GM12878 (cell line): Measurements from ENCODE around the gene ATL2. TPM values are rescaled to one million over a fixed set of nuclear protein-coding genes. Genes with fewer than 3 reads are reported as not detected.
A peak's percentile ranks its signal among the peaks of the same experiment; 100 is the strongest.

Source experiments
- ATAC-seq: fragments of 200-7000 bp; cut with Tn5 transposase; 3 replicates; pipeline ENCODE4 v1.9.1; 2020; ENCODE audit warnings: mild to moderate bottlenecking, moderate library complexity
- BruUV-seq: library from RNA; stranded (reverse); fragments of 400-500 nt; replicated peaks from 2 replicates; lab custom pipeline; 2021; lab: Mats Ljungman, UMichigan
- CTCF ChIA-PET: fragments of 300-600 bp; sonication (Branson Sonifier 250); formaldehyde crosslinking; extraction: SDS; loops from one replicate; lab custom pipeline; 2021; ENCODE audit warnings: inconsistent platforms; lab: Yijun Ruan, JAX
- POLR2A ChIA-PET: fragments of 350-600 bp; formaldehyde crosslinking; extraction: SDS; loops from one replicate; lab custom pipeline; 2021; ENCODE audit warnings: inconsistent platforms; lab: Charles Lee
- RAD21 ChIA-PET: fragments of 300-600 bp; sonication (Branson Sonifier 250); formaldehyde crosslinking; loops from one replicate; lab custom pipeline; 2023; ENCODE audit warnings: antibody characterized with exemption; ENCODE audit not compliant: unreplicated experiment; lab: Charles Lee
- SMC1A ChIA-PET: fragments of 300-600 bp; sonication (Branson Sonifier 250); formaldehyde crosslinking; loops from one replicate; lab custom pipeline; 2023; ENCODE audit not compliant: unreplicated experiment, uncharacterized antibody; lab: Charles Lee
- DNase-seq: peaks from one replicate; pipeline ENCODE4 v3.0.0-alpha.2; 2011; ENCODE audit warnings: low read depth, low spot score
- FAIRE-seq: peaks from 3 replicates; lab custom pipeline; 2011; peaks lifted over from hg19 to GRCh38; lab: Jason Lieb, UNC
- H2AFZ ChIP-seq: 2 replicates; pipeline ENCODE4 v1.6.0; 2011; ENCODE audit warnings: low read depth, low read length, control low read depth; ENCODE audit not compliant: control insufficient read depth
- H3K27ac ChIP-seq: 2 replicates; pipeline ENCODE4 v1.5.1; 2011; ENCODE audit warnings: control low read depth; ENCODE audit not compliant: control insufficient read depth, insufficient read depth
- H3K27me3 ChIP-seq, 2 experiments: replicated peaks in 1 of 2; 2 replicates each; pipeline versions ENCODE4 v1.6.0 to v1.6.1; 2011; ENCODE audit warnings: low read length in 1 of 2; ENCODE audit not compliant: control insufficient read depth in 2 of 2, insufficient read depth in 2 of 2
- H3K36me3 ChIP-seq, 2 experiments: 2 replicates each; pipeline ENCODE4 v1.5.1; 2011; ENCODE audit warnings: low read length in 1 of 2; ENCODE audit not compliant: control insufficient read depth in 2 of 2, insufficient read depth in 2 of 2
- H3K4me1 ChIP-seq: 2 replicates; pipeline ENCODE4 v1.6.1; 2011; ENCODE audit warnings: mild to moderate bottlenecking, low read length, moderate library complexity, mixed read lengths; ENCODE audit not compliant: control insufficient read depth, insufficient read depth
- H3K4me2 ChIP-seq: 2 replicates; pipeline ENCODE4 v1.6.0; 2011; ENCODE audit warnings: control low read depth; ENCODE audit not compliant: control insufficient read depth, insufficient read depth
- H3K4me3 ChIP-seq: fragments of 200-600 bp; sonication (generic); 2 replicates; pipeline ENCODE4 v1.5.1; 2016
- H3K79me2 ChIP-seq: 2 replicates; pipeline ENCODE4 v1.6.0; 2011; ENCODE audit warnings: low read length; ENCODE audit not compliant: control insufficient read depth, insufficient read depth
- H3K9ac ChIP-seq: 2 replicates; pipeline ENCODE4 v1.8.0; 2011; ENCODE audit warnings: low read length, control low read depth, mixed read lengths; ENCODE audit not compliant: control insufficient read depth, insufficient read depth
- H3K9me3 ChIP-seq: replicated peaks from 3 replicates; pipeline ENCODE4 v1.5.1; 2011; ENCODE audit warnings: mild to moderate bottlenecking, low read length; ENCODE audit not compliant: control insufficient read depth, insufficient read depth
- H4K20me1 ChIP-seq: 2 replicates; pipeline ENCODE4 v1.6.0; 2011; ENCODE audit not compliant: control insufficient read depth, insufficient read depth
- ATF2 ChIP-seq: IDR thresholded peaks from 2 replicates; pipeline ENCODE4 v1.6.1; 2012; ENCODE audit warnings: low read length, inconsistent platforms
- CHD2 ChIP-seq: IDR thresholded peaks from 2 replicates; pipeline ENCODE4 v1.6.1; 2011; ENCODE audit warnings: low read depth, low read length, improper control_type of control experiment, borderline replicate concordance
- EGR1 ChIP-seq, 2 experiments: IDR thresholded peaks; 1 replicate in 1 of 2; 2 replicates in 1 of 2; pipeline ENCODE4 v1.6.1; 2011 to 2012; ENCODE audit warnings: low read depth in 2 of 2, low read length in 2 of 2, borderline replicate concordance in 1 of 2, mild to moderate bottlenecking in 1 of 2, moderate library complexity in 1 of 2
- IKZF2 ChIP-seq, 2 experiments: fragments of 450-650 bp; IDR thresholded peaks; 2 replicates each; pipeline ENCODE4 v1.6.1; 2017; ENCODE audit warnings: mild to moderate bottlenecking in 2 of 2, moderate library complexity in 2 of 2
- MEF2B ChIP-seq: fragments of 450-650 bp; IDR thresholded peaks from 2 replicates; pipeline ENCODE4 v1.6.1; 2018; ENCODE audit warnings: mild to moderate bottlenecking, moderate library complexity; ENCODE audit not compliant: partially characterized antibody, poor library complexity, severe bottlenecking
- POLR2AphosphoS5 ChIP-seq: IDR thresholded peaks from 2 replicates; pipeline ENCODE4 v1.6.1; 2011; ENCODE audit warnings: mild to moderate bottlenecking, low read length, inconsistent platforms
- PRDM15 ChIP-seq: fragments of 450-650 bp; formaldehyde crosslinking; IDR thresholded peaks from 2 replicates; pipeline ENCODE4 v1.4.0; 2020; ENCODE audit warnings: mild to moderate bottlenecking, moderate library complexity
- RAD51 ChIP-seq: fragments of 450-650 bp; IDR thresholded peaks from 2 replicates; pipeline ENCODE4 v1.6.1; 2016; ENCODE audit warnings: moderate library complexity, mild to moderate bottlenecking, inconsistent platforms
- RB1 ChIP-seq: fragments of 450-650 bp; formaldehyde crosslinking; IDR thresholded peaks from 2 replicates; pipeline ENCODE4 v1.6.1; 2017; ENCODE audit warnings: mild to moderate bottlenecking, borderline replicate concordance
- SIN3A ChIP-seq: IDR thresholded peaks from 2 replicates; pipeline ENCODE4 v1.6.1; 2012; ENCODE audit warnings: low read depth, low read length, improper control_type of control experiment
- SMC3 ChIP-seq: IDR thresholded peaks from 2 replicates; pipeline ENCODE4 v1.6.1; 2011; ENCODE audit warnings: low read length, improper control_type of control experiment, borderline replicate concordance
- TARDBP ChIP-seq: IDR thresholded peaks from 2 replicates; pipeline ENCODE4 v1.6.1; 2016; ENCODE audit warnings: borderline replicate concordance
- WGBS: methylation state at CpG from one replicate; pipeline ENCODE4 v1.1.6; 2016; ENCODE audit warnings: low lambda C conversion rate; ENCODE audit not compliant: insufficient replicate concordance, insufficient coverage; ENCODE audit errors: missing lambda C conversion rate; 5-methylcytosine and 5-hydroxymethylcytosine counted together
- in situ Hi-C: fragments of 300-500 bp; cut with MboI; formaldehyde crosslinking; loops from 9 replicates; pipeline ENCODE4 v1.14.3; 2018; ENCODE audit warnings: mixed read lengths
- intact Hi-C: fragments of 100-400 bp; cut with micrococcal nuclease; formaldehyde crosslinking; loops from one replicate; pipeline ENCODE4 v1.14.2; 2022; ENCODE audit not compliant: unreplicated experiment
- polyA plus RNA-seq, 11 experiments: library from polyadenylated mRNA; depleted of rRNA in 4 of 11; unstranded in 6 of 11; stranded (reverse) in 5 of 11; fragments of >200 nt; fragmentation: Nextera tagmentation in 4 of 11; fragmentation: Illumina TruSeq in 1 of 11; extraction: Ambion mirVana in 4 of 11; extraction: Trizol in 1 of 11; gene quantifications; 1 replicate in 1 of 11; 2 replicates in 10 of 11; pipeline versions ENCODE4 v1.2.1 to v1.2.3, GENCODE V29; 2011 to 2016; ENCODE audit warnings: inconsistent platforms in 2 of 11, missing spikeins in 2 of 11, low read depth in 1 of 11
- total RNA-seq, 4 experiments: library from RNA; depleted of rRNA in 3 of 4; stranded (reverse); fragments of >200 nt in 3 of 4; fragmentation: Illumina TruSeq in 1 of 4; extraction: Trizol in 1 of 4; gene quantifications; 2 replicates each; pipeline versions ENCODE4 v1.2.1 to v1.2.3, GENCODE V29; 2013 to 2021
- TF ChIP-seq, protein P1 (sequence below): fragments of 150-350 bp; IDR thresholded peaks from 2 replicates; pipeline ENCODE4 v1.6.1; 2014; ENCODE audit warnings: mild to moderate bottlenecking, low read depth, low read length
- TF ChIP-seq, protein P2 (sequence below): fragments of 450-650 bp; IDR thresholded peaks from 2 replicates; pipeline ENCODE4 v1.6.1; 2017; ENCODE audit warnings: low read depth, mild to moderate bottlenecking, moderate library complexity

The ATL2 gene
- total and polyA plus RNA-seq, 10 of the 15 experiments (the other 5 are each of a cell fraction or from before 2014, with no cell fraction given), result 8.6 to 51.5 (median 41.8) TPM

DNA sequence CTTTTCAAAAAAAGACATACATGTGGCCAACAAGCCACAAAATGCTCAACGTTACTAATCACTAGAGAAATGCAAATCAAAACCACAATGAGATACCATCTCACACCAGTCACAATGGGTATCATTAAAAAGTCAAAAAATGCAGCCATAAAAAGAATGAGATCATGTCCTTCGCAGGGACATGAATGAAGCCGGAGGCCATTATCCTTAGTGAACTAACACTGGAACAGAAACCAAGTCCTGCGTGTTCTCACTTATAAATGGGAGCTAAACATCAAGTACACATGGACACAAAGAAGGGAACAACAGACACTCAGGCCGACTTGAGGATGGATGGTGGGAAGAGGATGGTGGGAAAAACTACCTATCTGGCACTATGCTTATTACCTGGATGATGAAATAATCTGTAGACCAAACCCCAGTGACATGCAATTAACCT lies 17.8 kb upstream of the ATL2 start (continued):
- TF ChIP-seq PRDM15 (CRISPR knock-in tag), result no peak
- peak in 1 of 2 experiments; percentile 72 for TF ChIP-seq IKZF2 (IDR thresholded peaks at IDR 0.05)
- TF ChIP-seq TARDBP, result no peak
- TF ChIP-seq ATF2, result 0 out of 2 replicates have a peak, but pooled peaks have one; percentile 18

DNA sequence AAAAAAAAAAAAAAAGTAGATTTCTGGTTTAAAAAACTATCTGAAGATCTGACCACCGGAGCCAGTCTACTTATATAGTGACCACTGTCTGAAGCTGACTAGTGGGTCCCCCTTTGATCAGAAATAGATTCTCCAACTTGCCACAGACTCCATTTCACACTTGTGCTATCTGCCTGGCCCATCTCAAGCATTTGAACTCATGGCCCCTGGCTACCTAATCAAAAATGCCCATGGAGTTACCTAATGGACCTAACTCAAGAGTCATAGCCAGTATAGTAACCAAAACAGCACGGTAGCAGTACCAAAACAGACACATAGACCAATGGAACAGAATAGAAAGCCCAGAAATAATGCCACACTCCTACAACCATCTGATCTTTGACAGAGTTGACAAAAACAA lies 17.0 kb upstream of the ATL2 start:
- 67% methylated on average over 2 of the region's 2 CpGs for WGBS
- H3K9me3 ChIP-seq, result peaks cover 2% of the 10 kb centered on the region; the same call in 1 of the 3 replicates
- no peak overlapping the region for H3K4me2 ChIP-seq
- intact Hi-C loops, result no loop called here
- no peaks in the 10 kb centered on the region for H3K36me3 ChIP-seq
- no peak overlapping the region for H2AFZ ChIP-seq
- FAIRE-seq, result no peak
- ChIA-PET SMC1A (interaction anchor here (1.8 kb wide), 1 partner anchor 45 kb away, joined by 5 read pairs; no protein-coding TSS in a partner anchor), POLR2A (interaction anchor here (1.2 to 1.3 kb wide), 2 partner anchors 16 to 18 kb away, joined by 3 read pairs; no protein-coding TSS in a partner anchor), CTCF (interaction anchor here (0.9 kb wide), 1 partner anchor 46 kb away, joined by 5 read pairs; no protein-coding TSS in a partner anchor), RAD21 (interaction anchor here (1.3 kb wide), 1 partner anchor 17 kb away, joined by 3 read pairs; the partner anchor contains the start of gene ATL2)
- ATAC-seq, result no peak
- no peaks in the 10 kb centered on the region for H3K79me2 ChIP-seq
- in situ Hi-C loops, result no loop called here
- peaks cover 0 to 2% of the 10 kb centered on the region in 2 experiments; a peak in 1 of 4 replicates for H3K27me3 ChIP-seq
- no peaks in the 10 kb centered on the region for H4K20me1 ChIP-seq
- no TSS peak for BruUV-seq
- DNase-seq, result no peak
- H3K27ac ChIP-seq, result no peak overlapping the region
- H3K4me3 ChIP-seq, result no peak overlapping the region
- no peaks in the 10 kb centered on the region for H3K4me1 ChIP-seq
- no peak overlapping the region for H3K9ac ChIP-seq
- TF ChIP-seq RB1 (no peak), POLR2AphosphoS5 (no peak), CHD2 (no peak), MEF2B (no peak), SMC3 (no peak), SIN3A (no peak), EGR1 (IDR thresholded peaks at IDR 0.05; ENCODE audit: borderline replicate concordance in 1 of 2, low read depth in 2 of 2, low read length in 2 of 2) (no peak), RAD51 (no peak)
- TF ChIP-seq, protein P1, sequence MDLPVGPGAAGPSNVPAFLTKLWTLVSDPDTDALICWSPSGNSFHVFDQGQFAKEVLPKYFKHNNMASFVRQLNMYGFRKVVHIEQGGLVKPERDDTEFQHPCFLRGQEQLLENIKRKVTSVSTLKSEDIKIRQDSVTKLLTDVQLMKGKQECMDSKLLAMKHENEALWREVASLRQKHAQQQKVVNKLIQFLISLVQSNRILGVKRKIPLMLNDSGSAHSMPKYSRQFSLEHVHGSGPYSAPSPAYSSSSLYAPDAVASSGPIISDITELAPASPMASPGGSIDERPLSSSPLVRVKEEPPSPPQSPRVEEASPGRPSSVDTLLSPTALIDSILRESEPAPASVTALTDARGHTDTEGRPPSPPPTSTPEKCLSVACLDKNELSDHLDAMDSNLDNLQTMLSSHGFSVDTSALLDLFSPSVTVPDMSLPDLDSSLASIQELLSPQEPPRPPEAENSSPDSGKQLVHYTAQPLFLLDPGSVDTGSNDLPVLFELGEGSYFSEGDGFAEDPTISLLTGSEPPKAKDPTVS, result no peak
- TF ChIP-seq, protein P2, sequence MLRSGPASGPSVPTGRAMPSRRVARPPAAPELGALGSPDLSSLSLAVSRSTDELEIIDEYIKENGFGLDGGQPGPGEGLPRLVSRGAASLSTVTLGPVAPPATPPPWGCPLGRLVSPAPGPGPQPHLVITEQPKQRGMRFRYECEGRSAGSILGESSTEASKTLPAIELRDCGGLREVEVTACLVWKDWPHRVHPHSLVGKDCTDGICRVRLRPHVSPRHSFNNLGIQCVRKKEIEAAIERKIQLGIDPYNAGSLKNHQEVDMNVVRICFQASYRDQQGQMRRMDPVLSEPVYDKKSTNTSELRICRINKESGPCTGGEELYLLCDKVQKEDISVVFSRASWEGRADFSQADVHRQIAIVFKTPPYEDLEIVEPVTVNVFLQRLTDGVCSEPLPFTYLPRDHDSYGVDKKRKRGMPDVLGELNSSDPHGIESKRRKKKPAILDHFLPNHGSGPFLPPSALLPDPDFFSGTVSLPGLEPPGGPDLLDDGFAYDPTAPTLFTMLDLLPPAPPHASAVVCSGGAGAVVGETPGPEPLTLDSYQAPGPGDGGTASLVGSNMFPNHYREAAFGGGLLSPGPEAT, result no peak
